H9 (cell line): ENCODE measurements around the gene AP2S1. TPM values are rescaled to one million over a fixed set of nuclear protein-coding genes. Genes with fewer than 3 reads are reported as not detected.
"Not testable (repeated sequence)": the region's sequence is repeated elsewhere in the genome, so short reads cannot be mapped to it uniquely, and the experiment has no call there.

Experiments
- DNase-seq: peaks from one replicate; pipeline ENCODE4 v3.0.0-alpha.2; 2017
- H2AFZ ChIP-seq: one replicate; pipeline ENCODE4 v1.6.1; 2013; ENCODE audit warnings: mild to moderate bottlenecking, low read length, control low read depth, moderate library complexity
- H2AK5ac ChIP-seq: 2 replicates; pipeline ENCODE4 v1.6.1; 2013; ENCODE audit warnings: low read length, control low read depth, mixed read lengths; ENCODE audit not compliant: insufficient read length
- H2BK120ac ChIP-seq: one replicate; pipeline ENCODE4 v1.6.1; 2013; ENCODE audit warnings: low read depth, mild to moderate bottlenecking, low read length, control low read depth, inconsistent platforms; ENCODE audit not compliant: poor library complexity, severe bottlenecking
- H2BK12ac ChIP-seq: 2 replicates; pipeline ENCODE4 v1.6.1; 2013; ENCODE audit warnings: low read length, control low read depth, mixed read lengths, low read depth; ENCODE audit not compliant: insufficient read length
- H2BK15ac ChIP-seq: 2 replicates; pipeline ENCODE4 v1.6.1; 2013; ENCODE audit warnings: low read depth, low read length, control low read depth
- H2BK20ac ChIP-seq: one replicate; pipeline ENCODE4 v1.6.1; 2013; ENCODE audit warnings: low read depth, mild to moderate bottlenecking, low read length, control low read depth, inconsistent platforms; ENCODE audit not compliant: poor library complexity, severe bottlenecking
- H2BK5ac ChIP-seq: 2 replicates; pipeline ENCODE4 v1.6.1; 2013; ENCODE audit warnings: low read length, control low read depth, mixed read lengths; ENCODE audit not compliant: insufficient read length
- H3K14ac ChIP-seq: 2 replicates; pipeline ENCODE4 v1.6.1; 2013; ENCODE audit warnings: low read length, control low read depth; ENCODE audit not compliant: insufficient read depth
- H3K18ac ChIP-seq: 2 replicates; pipeline ENCODE4 v1.6.1; 2013; ENCODE audit warnings: low read depth, mild to moderate bottlenecking, mixed read lengths, low read length, control low read depth; ENCODE audit not compliant: insufficient read length
- H3K23ac ChIP-seq: 2 replicates; pipeline ENCODE4 v1.6.1; 2013; ENCODE audit warnings: low read length, control low read depth, mixed read lengths, low read depth; ENCODE audit not compliant: insufficient read length
- H3K23me2 ChIP-seq: 2 replicates; pipeline ENCODE4 v1.6.1; 2013; ENCODE audit warnings: low read depth, mild to moderate bottlenecking, mixed read lengths, low read length, control low read depth; ENCODE audit not compliant: insufficient read length, poor library complexity, severe bottlenecking
- H3K27ac ChIP-seq: 2 replicates; pipeline ENCODE4 v1.5.1; 2013; ENCODE audit warnings: low read length, control low read depth, mixed read lengths, low read depth; ENCODE audit not compliant: insufficient read length
- H3K27me3 ChIP-seq: 2 replicates; pipeline ENCODE4 v1.6.1; 2013; ENCODE audit warnings: low read length, control low read depth, inconsistent platforms; ENCODE audit not compliant: insufficient read depth
- H3K4ac ChIP-seq: 2 replicates; pipeline ENCODE4 v1.6.1; 2013; ENCODE audit warnings: low read depth, mild to moderate bottlenecking, control low read depth, inconsistent platforms, low read length, moderate library complexity
- H3K4me1 ChIP-seq: 2 replicates; pipeline ENCODE4 v1.6.1; 2013; ENCODE audit warnings: low read length, control low read depth, inconsistent platforms; ENCODE audit not compliant: insufficient read depth
- H3K4me2 ChIP-seq: 2 replicates; pipeline ENCODE4 v1.6.1; 2013; ENCODE audit warnings: low read length, control low read depth, mixed read lengths; ENCODE audit not compliant: insufficient read length, insufficient read depth
- H3K56ac ChIP-seq: 2 replicates; pipeline ENCODE4 v1.6.1; 2013; ENCODE audit warnings: low read depth, mild to moderate bottlenecking, mixed read lengths, low read length, control low read depth; ENCODE audit not compliant: insufficient read length
- H3K79me1 ChIP-seq: 2 replicates; pipeline ENCODE4 v1.6.1; 2013; ENCODE audit warnings: low read depth, mild to moderate bottlenecking, moderate library complexity, low read length, control low read depth, inconsistent platforms; ENCODE audit not compliant: insufficient read depth, poor library complexity, severe bottlenecking
- H3K79me2 ChIP-seq: 2 replicates; pipeline ENCODE4 v1.6.1; 2013; ENCODE audit warnings: low read length, control low read depth, inconsistent platforms; ENCODE audit not compliant: insufficient read depth
- H3K9ac ChIP-seq: 2 replicates; pipeline ENCODE4 v1.6.1; 2013; ENCODE audit warnings: low read length, control low read depth, mixed read lengths; ENCODE audit not compliant: insufficient read length; ENCODE audit errors: extremely low read depth
- H3K9me3 ChIP-seq: one replicate; pipeline ENCODE4 v1.6.1; 2013; ENCODE audit warnings: low read depth, low read length, inconsistent platforms; ENCODE audit not compliant: control insufficient read depth
- H3T11ph ChIP-seq: one replicate; pipeline ENCODE4 v1.6.1; 2013; ENCODE audit warnings: mild to moderate bottlenecking, low read length, control low read depth, inconsistent platforms
- H4K20me1 ChIP-seq: one replicate; pipeline ENCODE4 v1.6.1; 2013; ENCODE audit not compliant: control insufficient read depth, insufficient read length, insufficient read depth
- H4K5ac ChIP-seq: 2 replicates; pipeline ENCODE4 v1.6.1; 2013; ENCODE audit warnings: low read depth, mild to moderate bottlenecking, mixed read lengths, low read length, control low read depth; ENCODE audit not compliant: insufficient read length
- H4K8ac ChIP-seq: replicated peaks from 2 replicates; pipeline ENCODE4 v1.6.1; 2013; ENCODE audit warnings: low read length, control low read depth, mixed read lengths, low read depth; ENCODE audit not compliant: insufficient read length
- H4K91ac ChIP-seq: 2 replicates; pipeline ENCODE4 v1.6.1; 2013; ENCODE audit warnings: low read depth, mild to moderate bottlenecking, moderate library complexity, mixed read lengths, low read length, control low read depth; ENCODE audit not compliant: insufficient read length
- H3K27ac Mint-ChIP-seq, 3 experiments: 2 replicates in 2 of 3; 3 replicates in 1 of 3; pipeline ENCODE4 v1.8.0; 2020 to 2021; ENCODE audit warnings: mixed read lengths in 3 of 3, mild to moderate bottlenecking in 1 of 3, moderate library complexity in 1 of 3
- H3K27me3 Mint-ChIP-seq: 2 replicates; pipeline ENCODE4 v1.8.0; 2021; ENCODE audit warnings: low read depth, mild to moderate bottlenecking, moderate library complexity, mixed read lengths
- H3K36me3 Mint-ChIP-seq, 3 experiments: 2 replicates in 2 of 3; 3 replicates in 1 of 3; pipeline ENCODE4 v1.8.0; 2020 to 2021; ENCODE audit warnings: low read depth in 3 of 3, mixed read lengths in 3 of 3; ENCODE audit not compliant: insufficient read depth in 1 of 3
- H3K4me1 Mint-ChIP-seq, 2 experiments: 2 replicates each; pipeline ENCODE4 v1.8.0; 2020; ENCODE audit warnings: mixed read lengths in 2 of 2
- H3K4me3 Mint-ChIP-seq, 2 experiments: 2 replicates in 1 of 2; 3 replicates in 1 of 2; pipeline ENCODE4 v1.8.0; 2020 to 2021; ENCODE audit warnings: mild to moderate bottlenecking in 2 of 2, mixed read lengths in 2 of 2, moderate library complexity in 1 of 2
- H3K9me3 Mint-ChIP-seq, 2 experiments: 2 replicates in 1 of 2; 3 replicates in 1 of 2; pipeline ENCODE4 v1.8.0; 2020; ENCODE audit warnings: mild to moderate bottlenecking in 2 of 2, mixed read lengths in 2 of 2, moderate library complexity in 1 of 2
- WGBS: extraction: QIAGEN DNeasy Blood & Tissue Kit; methylation state at CpG from one replicate; pipeline ENCODE4 v1.1.7; 2013; ENCODE audit warnings: missing lambda C conversion rate, low lambda C conversion rate, mixed read lengths; ENCODE audit not compliant: insufficient read length; ENCODE audit errors: extremely low coverage; 5-methylcytosine and 5-hydroxymethylcytosine counted together
- total RNA-seq: library from RNA; stranded (reverse); gene quantifications from 2 replicates; pipeline ENCODE4 v1.2.1, GENCODE V29; 2021
- TF ChIP-seq, protein P1 (sequence below): fragments of 200-600 bp; sonication (generic); conservative IDR thresholded peaks from 3 replicates; pipeline ENCODE4 v1.8.0; 2021; ENCODE audit warnings: antibody characterized with exemption, mild to moderate bottlenecking

Gene AP2S1
- total RNA-seq, 1 experiment from 2014 or later: 193 TPM

DNA sequence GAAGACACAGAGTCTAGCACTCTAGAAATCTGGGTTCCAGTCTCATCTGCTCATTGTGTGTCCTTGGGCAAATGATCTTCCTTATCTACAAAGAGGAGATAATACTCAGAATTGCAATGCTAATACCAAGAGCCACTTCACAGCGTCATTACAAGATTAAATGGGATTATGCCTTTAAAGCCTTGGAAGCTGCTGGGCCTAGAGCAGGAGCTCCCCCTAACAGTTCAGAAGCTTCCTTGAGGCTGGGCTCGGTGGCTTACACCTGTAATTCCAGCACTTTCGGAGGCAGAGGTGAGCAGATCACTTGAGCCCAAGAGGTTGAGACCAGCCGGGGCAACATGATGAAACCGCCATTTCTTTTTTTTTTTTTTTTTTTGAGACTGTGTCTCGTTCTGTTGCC is 27.6 kb downstream of the AP2S1 start:
- Histone ChIP-seq H3K4me2 (no peak overlapping the region), H2BK5ac (no peak overlapping the region), H2BK120ac (no peak overlapping the region), H3K27ac (no peak overlapping the region), H3K79me1 (no peaks in the 10 kb centered on the region), H3K9ac (no peak overlapping the region), H2BK12ac (no peak overlapping the region), H3K79me2 (no peaks in the 10 kb centered on the region), H3K56ac (no peak overlapping the region), H3K9me3 (no peaks in the 10 kb centered on the region), H2BK20ac (no peak overlapping the region), H3K23ac (no peak overlapping the region), H4K91ac (no peak overlapping the region), H3T11ph (no peak overlapping the region), H4K5ac (no peak overlapping the region), H3K23me2 (no peaks in the 10 kb centered on the region), H4K20me1 (no peaks in the 10 kb centered on the region), H2AFZ (no peak overlapping the region), H3K18ac (no peak overlapping the region), H3K27me3 (no peaks in the 10 kb centered on the region), H3K4me1 (no peaks in the 10 kb centered on the region), H3K14ac (no peak overlapping the region), H2AK5ac (no peak overlapping the region), H4K8ac (no peak overlapping the region), H3K4ac (no peak overlapping the region), H2BK15ac (no peak overlapping the region)
- H3K4me1 Mint-ChIP-seq: peaks cover 7 to 9% of the 10 kb centered on the region in 2 experiments; a peak in 3 of 4 replicates
- TF ChIP-seq, protein P1, sequence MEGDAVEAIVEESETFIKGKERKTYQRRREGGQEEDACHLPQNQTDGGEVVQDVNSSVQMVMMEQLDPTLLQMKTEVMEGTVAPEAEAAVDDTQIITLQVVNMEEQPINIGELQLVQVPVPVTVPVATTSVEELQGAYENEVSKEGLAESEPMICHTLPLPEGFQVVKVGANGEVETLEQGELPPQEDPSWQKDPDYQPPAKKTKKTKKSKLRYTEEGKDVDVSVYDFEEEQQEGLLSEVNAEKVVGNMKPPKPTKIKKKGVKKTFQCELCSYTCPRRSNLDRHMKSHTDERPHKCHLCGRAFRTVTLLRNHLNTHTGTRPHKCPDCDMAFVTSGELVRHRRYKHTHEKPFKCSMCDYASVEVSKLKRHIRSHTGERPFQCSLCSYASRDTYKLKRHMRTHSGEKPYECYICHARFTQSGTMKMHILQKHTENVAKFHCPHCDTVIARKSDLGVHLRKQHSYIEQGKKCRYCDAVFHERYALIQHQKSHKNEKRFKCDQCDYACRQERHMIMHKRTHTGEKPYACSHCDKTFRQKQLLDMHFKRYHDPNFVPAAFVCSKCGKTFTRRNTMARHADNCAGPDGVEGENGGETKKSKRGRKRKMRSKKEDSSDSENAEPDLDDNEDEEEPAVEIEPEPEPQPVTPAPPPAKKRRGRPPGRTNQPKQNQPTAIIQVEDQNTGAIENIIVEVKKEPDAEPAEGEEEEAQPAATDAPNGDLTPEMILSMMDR: no peak
- H3K4me3 Mint-ChIP-seq: no peak overlapping the region
- H3K27me3 Mint-ChIP-seq: no peaks in the 10 kb centered on the region
- DNase-seq: no peak
- H3K9me3 Mint-ChIP-seq: peaks cover 0 to 2% of the 10 kb centered on the region in 2 experiments; a peak in 2 of 5 replicates
- H3K27ac Mint-ChIP-seq: no peak overlapping the region
- no CpG with 5 or more reads among the region's 6 CpGs for WGBS
- H3K36me3 Mint-ChIP-seq: no peaks in the 10 kb centered on the region

DNA sequence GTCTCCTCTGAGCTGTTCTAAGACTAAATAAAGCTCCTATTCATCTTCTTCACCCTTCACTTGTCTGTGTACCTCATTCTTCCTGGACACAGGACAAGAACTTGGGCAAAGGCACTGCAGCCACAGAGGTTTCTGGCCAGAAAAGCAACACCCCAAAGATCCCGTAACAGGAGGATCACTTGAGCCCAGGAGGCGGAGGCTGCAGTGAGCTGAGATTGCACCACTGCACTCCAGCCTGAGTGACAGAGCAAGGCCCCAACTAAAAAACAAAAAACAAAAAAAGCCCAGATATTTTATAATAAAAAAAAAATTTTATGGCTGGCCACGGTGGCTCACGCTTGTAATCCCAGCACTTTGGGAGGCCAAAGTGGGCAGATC is 28.2 kb downstream of the AP2S1 start:
- not testable (repeated sequence) for H3K27ac ChIP-seq, H3K79me2 ChIP-seq, H3K4me1 Mint-ChIP-seq, H2BK12ac ChIP-seq, H3K27me3 ChIP-seq, H2BK20ac ChIP-seq, H3K79me1 ChIP-seq, H3T11ph ChIP-seq, H3K23me2 ChIP-seq, H4K5ac ChIP-seq, H4K8ac ChIP-seq, H3K27ac Mint-ChIP-seq, H3K18ac ChIP-seq, H3K4me2 ChIP-seq, H3K9me3 ChIP-seq, H2AFZ ChIP-seq, H3K14ac ChIP-seq, H4K91ac ChIP-seq, H3K23ac ChIP-seq, H4K20me1 ChIP-seq, H3K4me3 Mint-ChIP-seq, H3K27me3 Mint-ChIP-seq, H2AK5ac ChIP-seq, H3K4me1 ChIP-seq, H2BK5ac ChIP-seq, H3K4ac ChIP-seq, H2BK15ac ChIP-seq, H3K9me3 Mint-ChIP-seq, H3K56ac ChIP-seq, H3K9ac ChIP-seq, H3K36me3 Mint-ChIP-seq, H2BK120ac ChIP-seq, DNase-seq
- no CpG with 5 or more reads among the region's 4 CpGs for WGBS
